Mesenchymal stem cell (in vitro differentiated cells and primary cell): Measurements from ENCODE around the gene WDR5.

Experiments
- DNase-seq: peaks from one replicate; pipeline ENCODE4 v3.0.0-alpha.2; 2013
- H2AFZ ChIP-seq: one replicate; pipeline ENCODE4 v1.6.1; 2013; ENCODE audit warnings: low read depth, mild to moderate bottlenecking, control low read depth, inconsistent platforms, low read length, moderate library complexity
- H2AK5ac ChIP-seq: 2 replicates; pipeline ENCODE4 v1.6.1; 2013; ENCODE audit warnings: low read length, moderate library complexity, mild to moderate bottlenecking, inconsistent platforms; ENCODE audit not compliant: severe bottlenecking
- H2BK120ac ChIP-seq: one replicate; pipeline ENCODE4 v1.6.1; 2013; ENCODE audit warnings: low read depth, mild to moderate bottlenecking, inconsistent platforms, low read length, moderate library complexity
- H2BK12ac ChIP-seq, 2 experiments: one replicate each; pipeline ENCODE4 v1.6.1; 2013; ENCODE audit warnings: inconsistent platforms in 2 of 2, low read length in 2 of 2, mild to moderate bottlenecking in 2 of 2, moderate library complexity in 2 of 2, control low read depth in 1 of 2
- H2BK15ac ChIP-seq: one replicate; pipeline ENCODE4 v1.6.1; 2013; ENCODE audit warnings: mild to moderate bottlenecking, low read depth, inconsistent platforms; ENCODE audit not compliant: poor library complexity, severe bottlenecking
- H2BK5ac ChIP-seq: 2 replicates; pipeline ENCODE4 v1.6.1; 2013; ENCODE audit warnings: low read depth, mild to moderate bottlenecking, low read length, control low read depth, inconsistent platforms; ENCODE audit not compliant: poor library complexity, severe bottlenecking
- H3K14ac ChIP-seq, 2 experiments: one replicate each; pipeline ENCODE4 v1.6.1; 2013; ENCODE audit warnings: inconsistent platforms in 2 of 2, low read length in 2 of 2, control low read depth in 1 of 2, mild to moderate bottlenecking in 1 of 2, moderate library complexity in 1 of 2
- H3K18ac ChIP-seq, 2 experiments: one replicate each; pipeline ENCODE4 v1.6.1; 2013; ENCODE audit warnings: inconsistent platforms in 2 of 2, low read length in 2 of 2, control low read depth in 1 of 2, low read depth in 1 of 2, mild to moderate bottlenecking in 1 of 2
- H3K23ac ChIP-seq, 2 experiments: one replicate each; pipeline ENCODE4 v1.6.1; 2013; ENCODE audit warnings: inconsistent platforms in 2 of 2, low read length in 2 of 2, mild to moderate bottlenecking in 2 of 2, moderate library complexity in 2 of 2, control low read depth in 1 of 2
- H3K27ac ChIP-seq: 2 replicates; pipeline ENCODE4 v1.5.1; 2013; ENCODE audit warnings: mild to moderate bottlenecking, moderate library complexity, low read length, control low read depth, inconsistent platforms; ENCODE audit not compliant: poor library complexity, severe bottlenecking
- H3K27me3 ChIP-seq, 2 experiments: 2 replicates each; pipeline versions ENCODE4 v1.6.1 to v1.7.0; 2013; ENCODE audit warnings: low read length in 2 of 2, mild to moderate bottlenecking in 2 of 2, moderate library complexity in 2 of 2, control low read depth in 1 of 2, inconsistent platforms in 1 of 2; ENCODE audit not compliant: control insufficient read depth in 1 of 2, insufficient read depth in 1 of 2
- H3K36me3 ChIP-seq, 2 experiments: 2 replicates each; pipeline versions ENCODE4 v1.6.1 to v1.7.0; 2013; ENCODE audit warnings: low read length in 2 of 2, control low read depth in 1 of 2, inconsistent platforms in 1 of 2, low read depth in 1 of 2, mild to moderate bottlenecking in 1 of 2; ENCODE audit not compliant: insufficient read depth in 2 of 2, control insufficient read depth in 1 of 2
- H3K4ac ChIP-seq, 2 experiments: one replicate each; pipeline ENCODE4 v1.6.1; 2013; ENCODE audit warnings: inconsistent platforms in 2 of 2, low read length in 2 of 2, mild to moderate bottlenecking in 2 of 2, moderate library complexity in 2 of 2, control low read depth in 1 of 2, low read depth in 1 of 2
- H3K4me1 ChIP-seq: 2 replicates; pipeline ENCODE4 v1.6.1; 2013; ENCODE audit warnings: low read depth, low read length, control low read depth; ENCODE audit not compliant: control insufficient read depth, insufficient read depth
- H3K4me2 ChIP-seq: 2 replicates; pipeline ENCODE4 v1.6.1; 2013; ENCODE audit warnings: low read length, mild to moderate bottlenecking, inconsistent platforms; ENCODE audit not compliant: poor library complexity, severe bottlenecking
- H3K4me3 ChIP-seq, 2 experiments: 2 replicates each; pipeline versions ENCODE4 v1.5.1 to v1.7.0; 2013; ENCODE audit warnings: low read length in 2 of 2, mild to moderate bottlenecking in 2 of 2, control low read depth in 1 of 2, low read depth in 1 of 2; ENCODE audit not compliant: insufficient read depth in 1 of 2
- H3K79me1 ChIP-seq: replicated peaks from 2 replicates; pipeline ENCODE4 v1.6.1; 2013; ENCODE audit warnings: mild to moderate bottlenecking, control low read depth, low read length, inconsistent platforms; ENCODE audit not compliant: poor library complexity, severe bottlenecking
- H3K9ac ChIP-seq: 2 replicates; pipeline ENCODE4 v1.7.0; 2013; ENCODE audit warnings: mild to moderate bottlenecking, low read length, moderate library complexity
- H3K9me3 ChIP-seq: 2 replicates; pipeline ENCODE4 v1.7.0; 2013; ENCODE audit warnings: mild to moderate bottlenecking, low read length; ENCODE audit not compliant: control insufficient read depth
- H4K8ac ChIP-seq: one replicate; pipeline ENCODE4 v1.6.1; 2013; ENCODE audit warnings: inconsistent platforms, mild to moderate bottlenecking, low read length, moderate library complexity
- H4K91ac ChIP-seq: one replicate; pipeline ENCODE4 v1.6.1; 2013; ENCODE audit warnings: mild to moderate bottlenecking, low read length, inconsistent platforms
- whole genome bisulfite sequencing: methylation state at CpG from one replicate; pipeline ENCODE4 v1.1.7; 2013; ENCODE audit warnings: mixed read lengths; 5-methylcytosine and 5-hydroxymethylcytosine counted together

The WDR5 gene

DNA sequence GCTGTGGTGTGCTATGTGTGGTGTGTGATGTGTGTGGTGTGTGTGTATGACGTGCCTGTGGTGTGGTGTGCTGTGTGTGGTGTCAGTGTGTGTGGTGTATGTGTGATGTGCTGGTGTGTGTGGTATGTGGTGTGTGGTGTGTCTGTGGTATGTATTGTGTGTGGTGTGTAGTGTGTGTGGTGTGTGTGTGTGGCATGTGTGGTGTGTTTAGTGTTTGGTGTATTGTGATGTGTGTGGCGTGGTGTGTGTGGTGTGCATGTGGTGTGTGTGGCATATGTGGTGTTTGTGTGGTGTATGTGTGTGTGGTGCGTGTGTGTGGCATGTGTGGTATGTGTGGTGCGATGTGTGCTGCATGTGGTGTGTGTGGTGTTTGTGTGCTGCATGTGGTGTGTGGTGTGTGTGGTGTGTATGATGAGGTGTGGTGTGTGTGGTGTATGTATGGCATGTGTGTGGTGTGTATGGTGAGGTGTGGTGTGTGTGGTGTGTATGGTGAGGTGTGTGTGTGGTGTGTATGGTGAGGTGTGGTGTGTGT, 46.7 kb downstream of the WDR5 start:
- WGBS, result 94% methylated on average over 4 of the region's 4 CpGs

DNA sequence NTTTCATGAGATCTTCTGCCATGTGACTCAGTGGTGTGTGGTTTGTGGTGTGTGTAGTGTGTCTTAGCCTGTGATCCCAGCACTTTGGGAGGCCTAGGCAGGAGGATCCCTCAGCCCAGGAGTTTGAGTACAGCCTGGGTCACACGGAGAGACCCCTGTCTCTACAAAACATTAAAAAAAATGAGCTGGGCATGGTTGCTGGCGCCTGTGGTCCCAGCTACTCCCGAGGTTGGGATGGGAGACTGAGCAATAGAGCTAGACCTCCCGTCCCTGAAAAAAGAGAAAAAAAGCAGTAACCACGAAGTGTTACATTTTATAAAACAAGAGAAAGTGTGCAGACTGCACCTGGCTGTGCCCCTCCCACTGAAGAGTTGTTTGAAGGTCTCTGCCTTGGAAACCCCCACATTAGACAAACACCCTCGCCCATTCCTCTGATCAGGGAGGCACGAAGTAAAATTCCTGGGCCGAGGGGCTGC, 49.7 kb downstream of the WDR5 start:
- H3K27ac ChIP-seq, result no peak overlapping the region
- H3K27me3 ChIP-seq, result peaks cover 27 to 41% of the 10 kb centered on the region in 2 experiments
- H3K9me3 ChIP-seq, result no peaks in the 10 kb centered on the region
- H2BK12ac ChIP-seq, result peak overlapping the region in 1 of 2 experiments; percentile 59
- no peak overlapping the region for H4K8ac ChIP-seq
- peak; percentile 55 for DNase-seq
- no peak overlapping the region for H3K4ac ChIP-seq
- H2BK5ac ChIP-seq, result no peak overlapping the region
- 64% methylated on average over 7 of the region's 8 CpGs for WGBS
- H2BK15ac ChIP-seq, result no peak overlapping the region
- no peak overlapping the region for H3K18ac ChIP-seq
- no peak overlapping the region for H3K4me3 ChIP-seq
- H2BK120ac ChIP-seq, result no peak overlapping the region
- no peak overlapping the region for H2AFZ ChIP-seq
- no peak overlapping the region for H3K23ac ChIP-seq
- H2AK5ac ChIP-seq, result no peak overlapping the region
- H3K9ac ChIP-seq, result no peak overlapping the region
- H3K14ac ChIP-seq, result no peak overlapping the region
- no peak overlapping the region for H3K4me2 ChIP-seq
- peaks cover 12% of the 10 kb centered on the region for H3K4me1 ChIP-seq
- H3K79me1 ChIP-seq, result no peaks in the 10 kb centered on the region
- H3K36me3 ChIP-seq, result no peaks in the 10 kb centered on the region
- no peak overlapping the region for H4K91ac ChIP-seq

More for the DNA sequence above, 46.7 kb downstream of the WDR5 start:
- Histone ChIP-seq H2BK5ac (no peak overlapping the region), H3K9me3 (no peaks in the 10 kb centered on the region), H3K23ac (peak overlapping the region in 1 of 2 experiments; percentile 10), H3K4me1 (peaks cover 31% of the 10 kb centered on the region), H3K27me3 (peaks cover 8 to 41% of the 10 kb centered on the region in 2 experiments), H4K91ac (peak overlapping the region; percentile 70), H2BK12ac (peak overlapping the region; percentile 58 to 86), H3K79me1 (no peaks in the 10 kb centered on the region), H3K36me3 (no peaks in the 10 kb centered on the region), H4K8ac (peak overlapping the region; percentile 25), H2BK15ac (no peak overlapping the region), H2BK120ac (no peak overlapping the region), H3K14ac (peak overlapping the region in 1 of 2 experiments; percentile 69), H2AK5ac (no peak overlapping the region), H3K9ac (no peak overlapping the region), H3K4me2 (no peak overlapping the region), H3K4me3 (peak overlapping the region in 1 of 2 experiments; percentile 0), H3K27ac (no peak overlapping the region), H3K18ac (peak overlapping the region; percentile 65 to 96), H3K4ac (peak overlapping the region; percentile 69 to 79), H2AFZ (no peak overlapping the region)
- peak; percentile 33 for DNase-seq

DNA sequence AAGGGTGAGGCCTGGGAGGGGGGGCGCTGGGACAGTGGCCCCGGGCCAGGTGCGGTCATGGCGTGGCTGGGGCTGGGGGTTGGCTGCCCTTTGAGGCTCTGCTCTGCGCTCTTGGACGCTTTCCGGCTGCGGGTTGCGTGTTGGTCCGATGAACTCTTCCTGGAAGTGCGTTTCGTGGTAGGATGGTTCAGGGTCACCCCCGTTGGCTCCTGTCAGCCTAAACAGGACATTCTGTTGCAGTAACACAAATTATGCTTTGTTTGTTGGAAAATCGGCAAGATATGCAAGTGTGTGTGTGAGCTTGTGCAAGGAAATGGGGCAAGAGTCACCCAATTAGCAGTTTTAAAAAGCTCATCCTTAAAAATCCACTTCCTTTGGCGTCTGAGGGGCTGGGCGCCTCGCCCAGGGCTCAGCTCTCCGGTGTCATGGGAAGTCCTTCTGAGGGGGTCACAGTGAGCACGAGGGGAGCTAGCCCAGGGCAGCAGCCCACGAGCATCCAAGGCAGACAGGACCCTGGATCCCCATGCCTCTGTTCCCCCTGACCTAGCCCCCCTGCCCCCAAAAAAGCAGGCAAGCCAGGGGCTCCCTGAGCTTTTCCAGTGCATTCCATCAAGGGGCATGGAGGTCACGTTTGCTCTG, 50.7 kb downstream of the WDR5 start:
- H3K4me2 ChIP-seq, result no peak overlapping the region
- WGBS, result 85% methylated on average over 20 of the region's 21 CpGs
- no peaks in the 10 kb centered on the region for H3K9me3 ChIP-seq

DNA sequence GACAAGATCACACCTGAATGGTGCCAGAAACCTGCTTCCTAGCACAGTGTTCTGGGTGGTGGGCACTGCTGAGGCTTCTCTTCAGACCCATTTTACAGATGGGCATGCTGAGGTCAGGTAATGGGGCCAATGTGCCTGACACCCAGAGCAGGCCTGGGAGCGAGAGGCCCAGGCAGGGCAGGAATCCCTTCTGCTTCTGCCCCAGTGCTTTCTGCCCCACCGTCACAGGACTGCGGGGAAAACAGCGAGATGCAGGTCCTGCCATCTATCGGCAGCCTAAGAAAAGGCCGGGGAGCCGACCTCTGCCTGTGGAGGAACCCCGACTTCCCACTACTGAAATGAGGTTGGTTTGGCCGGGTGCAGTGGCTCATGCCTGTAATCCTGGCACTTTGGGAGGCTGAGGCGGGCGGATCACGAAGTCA, 51.2 kb downstream of the WDR5 start:
- H2BK12ac ChIP-seq, result peak overlapping the region in 1 of 2 experiments; percentile 7
- no peak overlapping the region for H3K27ac ChIP-seq
- no peak overlapping the region for H3K23ac ChIP-seq
- H2BK5ac ChIP-seq, result no peak overlapping the region
- H3K4ac ChIP-seq, result no peak overlapping the region
- H3K9me3 ChIP-seq, result no peaks in the 10 kb centered on the region
- H3K4me3 ChIP-seq, result no peak overlapping the region
- peak overlapping the region in 1 of 2 experiments; percentile 18 for H3K18ac ChIP-seq
- H3K4me1 ChIP-seq, result peaks cover 6% of the 10 kb centered on the region
- H3K27me3 ChIP-seq, result peaks cover 27 to 42% of the 10 kb centered on the region in 2 experiments
- WGBS, result 88% methylated on average over 12 of the region's 12 CpGs
- H2AK5ac ChIP-seq, result no peak overlapping the region
- H3K36me3 ChIP-seq, result no peaks in the 10 kb centered on the region
- H2BK120ac ChIP-seq, result no peak overlapping the region
- H4K8ac ChIP-seq, result no peak overlapping the region
- H3K4me2 ChIP-seq, result no peak overlapping the region
- no peaks in the 10 kb centered on the region for H3K79me1 ChIP-seq
- H2AFZ ChIP-seq, result no peak overlapping the region
- H3K14ac ChIP-seq, result no peak overlapping the region
- H3K9ac ChIP-seq, result no peak overlapping the region
- no peak for DNase-seq
- peak overlapping the region; percentile 84 for H4K91ac ChIP-seq
- no peak overlapping the region for H2BK15ac ChIP-seq

More for the DNA sequence above, 50.7 kb downstream of the WDR5 start:
- no peak overlapping the region for H2BK120ac ChIP-seq
- H3K14ac ChIP-seq, result peak overlapping the region in 1 of 2 experiments; percentile 35
- H3K4ac ChIP-seq, result no peak overlapping the region
- peak; percentile 61 for DNase-seq
- H4K8ac ChIP-seq, result no peak overlapping the region
- H3K4me1 ChIP-seq, result peaks cover 6% of the 10 kb centered on the region
- H3K23ac ChIP-seq, result no peak overlapping the region
- H2AFZ ChIP-seq, result no peak overlapping the region
- H3K9ac ChIP-seq, result no peak overlapping the region
- H2BK15ac ChIP-seq, result peak overlapping the region; percentile 68
- H2BK5ac ChIP-seq, result no peak overlapping the region
- H3K18ac ChIP-seq, result peak overlapping the region in 1 of 2 experiments; percentile 82
- H3K36me3 ChIP-seq, result no peaks in the 10 kb centered on the region
- no peaks in the 10 kb centered on the region for H3K79me1 ChIP-seq
- peaks cover 27 to 37% of the 10 kb centered on the region in 2 experiments for H3K27me3 ChIP-seq
- peak overlapping the region in 1 of 2 experiments; percentile 84 for H2BK12ac ChIP-seq
- peak overlapping the region in 1 of 2 experiments; percentile 62 for H3K4me3 ChIP-seq
- no peak overlapping the region for H2AK5ac ChIP-seq
- no peak overlapping the region for H3K27ac ChIP-seq
- peak overlapping the region; percentile 57 for H4K91ac ChIP-seq
